GM23338 (cell line): ENCODE measurements around the gene CALR3. TPM values are rescaled to one million over a fixed set of nuclear protein-coding genes. Genes with fewer than 3 reads are reported as not detected.

ENCODE experiments used
- ATAC-seq: fragments of 200-7000 bp; cut with Tn5 transposase; 3 replicates; pipeline ENCODE4 v1.9.1; 2020
- DNase-seq: peaks from one replicate; pipeline ENCODE4 v3.0.0-alpha.2; 2015; ENCODE audit warnings: low spot score
- H2AFZ ChIP-seq: fragments of 200-600 bp; sonication (generic); 2 replicates; pipeline ENCODE4 v1.8.0; 2016; ENCODE audit warnings: antibody characterized with exemption, mild to moderate bottlenecking, moderate library complexity
- H3F3A ChIP-seq: fragments of 200-600 bp; sonication (generic); replicated peaks from 2 replicates; pipeline ENCODE4 v1.8.0; 2017; ENCODE audit warnings: antibody characterized with exemption, mixed run types, low read depth
- H3K27ac ChIP-seq: fragments of 200-600 bp; sonication (generic); 2 replicates; pipeline ENCODE4 v1.6.1; 2016; ENCODE audit warnings: low read depth
- H3K27me3 ChIP-seq: fragments of 200-600 bp; sonication (generic); 2 replicates; pipeline ENCODE4 v1.8.0; 2016; ENCODE audit warnings: mild to moderate bottlenecking, mixed run types, moderate library complexity; ENCODE audit not compliant: insufficient read depth
- H3K36me3 ChIP-seq: fragments of 200-600 bp; sonication (generic); 2 replicates; pipeline ENCODE4 v1.8.0; 2016; ENCODE audit warnings: mild to moderate bottlenecking; ENCODE audit not compliant: insufficient read depth
- H3K4me1 ChIP-seq: fragments of 200-600 bp; sonication (generic); 2 replicates; pipeline ENCODE4 v1.8.0; 2016; ENCODE audit warnings: mild to moderate bottlenecking, moderate library complexity; ENCODE audit not compliant: insufficient read depth
- H3K4me2 ChIP-seq: fragments of 200-600 bp; sonication (generic); 2 replicates; pipeline ENCODE4 v1.7.1; 2017; ENCODE audit warnings: mixed run types
- H3K4me3 ChIP-seq: fragments of 200-600 bp; sonication (generic); 2 replicates; pipeline ENCODE4 v1.6.1; 2016; ENCODE audit warnings: mixed run types
- H3K79me2 ChIP-seq: fragments of 200-600 bp; sonication (generic); replicated peaks from 2 replicates; pipeline ENCODE4 v1.8.0; 2017; ENCODE audit warnings: mild to moderate bottlenecking; ENCODE audit not compliant: insufficient read depth
- H3K9me2 ChIP-seq: fragments of 200-600 bp; sonication (generic); 2 replicates; pipeline ENCODE4 v1.8.0; 2017; ENCODE audit not compliant: insufficient read depth
- H4K20me1 ChIP-seq: fragments of 200-600 bp; sonication (generic); replicated peaks from 2 replicates; pipeline ENCODE4 v1.8.0; 2017; ENCODE audit warnings: mild to moderate bottlenecking; ENCODE audit not compliant: insufficient read depth
- H3K27ac Mint-ChIP-seq: 2 replicates; pipeline ENCODE4 v1.8.0; 2020; ENCODE audit warnings: inconsistent platforms, mild to moderate bottlenecking, moderate library complexity, mixed read lengths
- H3K27me3 Mint-ChIP-seq: 3 replicates; pipeline ENCODE4 v1.8.0; 2022; ENCODE audit warnings: low read depth, mild to moderate bottlenecking, moderate library complexity, mixed read lengths, inconsistent platforms; ENCODE audit not compliant: insufficient read depth, poor library complexity
- H3K36me3 Mint-ChIP-seq: 3 replicates; pipeline ENCODE4 v1.8.0; 2021; ENCODE audit warnings: low read depth, mild to moderate bottlenecking, inconsistent platforms, moderate library complexity, mixed read lengths
- H3K4me1 Mint-ChIP-seq: 3 replicates; pipeline ENCODE4 v1.8.0; 2020; ENCODE audit warnings: mild to moderate bottlenecking, inconsistent platforms, mixed read lengths
- H3K4me3 Mint-ChIP-seq: 3 replicates; pipeline ENCODE4 v1.8.0; 2021; ENCODE audit warnings: moderate library complexity, mild to moderate bottlenecking, inconsistent platforms, mixed read lengths
- H3K9me3 Mint-ChIP-seq: 3 replicates; pipeline ENCODE4 v1.8.0; 2020; ENCODE audit warnings: moderate library complexity, mild to moderate bottlenecking, inconsistent platforms, mixed read lengths
- CREB1 ChIP-seq: fragments of 250-450 bp; sonication (Bioruptor Pico); IDR thresholded peaks from 2 replicates; pipeline ENCODE4 v1.5.0; 2020; ENCODE audit warnings: low read depth, mild to moderate bottlenecking, moderate library complexity
- EZH2 ChIP-seq: fragments of 200-600 bp; sonication (generic); IDR thresholded peaks from one replicate; pipeline ENCODE4 v1.8.0; 2017; ENCODE audit warnings: antibody characterized with exemption, mild to moderate bottlenecking, low read depth; ENCODE audit not compliant: unreplicated experiment
- EZH2phosphoT487 ChIP-seq: fragments of 200-600 bp; sonication (generic); IDR thresholded peaks from one replicate; pipeline ENCODE4 v1.8.1; 2018; ENCODE audit warnings: antibody characterized with exemption; ENCODE audit not compliant: unreplicated experiment
- JUNB ChIP-seq: IDR thresholded peaks from one replicate; pipeline ENCODE4 v1.6.1; 2016; ENCODE audit warnings: antibody characterized with exemption; ENCODE audit not compliant: unreplicated experiment
- NANOG ChIP-seq: IDR thresholded peaks from 2 replicates; pipeline ENCODE4 v1.6.1; 2016; ENCODE audit warnings: antibody characterized with exemption, borderline replicate concordance
- POLR2AphosphoS5 ChIP-seq: IDR thresholded peaks from 2 replicates; pipeline ENCODE4 v1.6.1; 2016; ENCODE audit warnings: antibody characterized with exemption, low read depth
- STAT1 ChIP-seq: IDR thresholded peaks from one replicate; pipeline ENCODE4 v1.6.1; 2016; ENCODE audit warnings: antibody characterized with exemption; ENCODE audit not compliant: unreplicated experiment
- ZNF114 ChIP-seq: fragments of 250-450 bp; sonication (Bioruptor Pico); IDR thresholded peaks from 2 replicates; pipeline ENCODE4 v1.5.0; 2020; ENCODE audit warnings: mild to moderate bottlenecking, moderate library complexity
- ZNF331 ChIP-seq: fragments of 250-450 bp; sonication (Bioruptor Pico); IDR thresholded peaks from 2 replicates; pipeline ENCODE4 v1.5.0; 2020; ENCODE audit warnings: low read depth, mild to moderate bottlenecking, moderate library complexity
- polyA plus RNA-seq: library from polyadenylated mRNA; unstranded; fragments of >200 nt; fragmentation: Nextera tagmentation; extraction: Ambion mirVana; gene quantifications from 2 replicates; pipeline ENCODE4 v1.2.1, GENCODE V29; 2016
- total RNA-seq: library from RNA; depleted of rRNA; stranded (reverse); fragments of >200 nt; shearing (Covaris generic); gene quantifications from 2 replicates; pipeline ENCODE4 v1.2.3, GENCODE V29; 2014
- TF ChIP-seq, protein P1 (sequence below): fragments of 250-450 bp; sonication (Bioruptor Pico); IDR thresholded peaks from 2 replicates; pipeline ENCODE4 v1.5.0; 2020; ENCODE audit warnings: mild to moderate bottlenecking, moderate library complexity
- TF ChIP-seq, protein P2 (sequence below), 2 experiments: fragments of 200-600 bp in 1 of 2; sonication (generic) in 1 of 2; conservative IDR thresholded peaks; 2 replicates each; pipeline versions ENCODE4 v1.5.1 to v1.6.1; 2016 to 2017; ENCODE audit warnings: antibody characterized with exemption in 2 of 2, low read depth in 2 of 2, mild to moderate bottlenecking in 2 of 2, moderate library complexity in 1 of 2
- TF ChIP-seq, protein P3 (sequence below): IDR thresholded peaks from one replicate; pipeline ENCODE4 v1.6.1; 2018; ENCODE audit warnings: antibody characterized with exemption; ENCODE audit not compliant: unreplicated experiment
- TF ChIP-seq, protein P4 (sequence below): IDR thresholded peaks from 2 replicates; pipeline ENCODE4 v1.6.1; 2016; ENCODE audit warnings: antibody characterized with exemption

CALR3 gene
- total and polyA plus RNA-seq, 2 experiments from 2014 or later: 0.42 to 0.66 TPM

DNA sequence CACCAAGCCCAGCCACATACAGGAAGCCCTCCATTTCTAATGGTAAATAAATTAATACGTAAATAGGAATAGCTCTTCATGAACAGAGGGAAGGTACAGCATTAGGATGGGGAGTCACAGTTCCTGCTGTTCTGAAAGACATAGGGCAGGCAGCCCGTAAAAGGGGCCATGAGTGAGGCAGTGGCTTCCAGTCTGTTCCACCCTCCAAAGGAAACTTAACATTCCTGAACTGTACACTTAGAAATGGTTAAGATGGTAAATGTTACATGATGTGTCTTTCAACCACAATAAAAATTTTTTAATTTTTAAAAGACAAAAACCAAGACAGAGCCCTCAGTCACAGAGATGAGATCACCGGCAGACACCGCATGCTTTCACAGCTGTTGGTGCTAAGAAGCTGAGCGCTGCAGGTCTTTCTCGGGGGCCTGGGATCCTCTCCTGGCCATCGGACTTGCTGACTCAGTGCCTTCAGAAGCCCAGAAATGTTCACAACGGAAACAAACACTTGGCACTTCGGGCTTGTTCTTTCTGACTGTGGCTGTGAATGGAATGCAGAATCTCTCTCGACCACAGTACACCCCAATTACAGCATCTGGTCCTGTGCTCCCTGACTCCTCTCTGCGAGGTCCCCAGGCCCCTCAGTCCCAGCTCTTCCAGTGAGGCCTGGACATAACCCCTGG lies 60.6 kb downstream of the CALR3 start:
- no peak overlapping the region for H3K4me3 Mint-ChIP-seq
- no peaks in the 10 kb centered on the region for H3K4me1 Mint-ChIP-seq
- H3K4me1 ChIP-seq: no peaks in the 10 kb centered on the region
- no peaks in the 10 kb centered on the region for H3K27me3 ChIP-seq
- ATAC-seq: no peak
- H3F3A ChIP-seq: no peaks in the 10 kb centered on the region
- no peak overlapping the region for H3K4me3 ChIP-seq
- no peak overlapping the region for H3K4me2 ChIP-seq
- no peak overlapping the region for H3K27ac Mint-ChIP-seq
- DNase-seq: no peak
- H3K27ac ChIP-seq: no peak overlapping the region
- H3K79me2 ChIP-seq: peaks cover 3% of the 10 kb centered on the region; the same call in 1 of the 2 replicates
- H2AFZ ChIP-seq: no peak overlapping the region
- peaks cover 11% of the 10 kb centered on the region; the same call in 1 of the 2 replicates for H4K20me1 ChIP-seq
- TF ChIP-seq ZNF331 (no peak), EZH2 (no peak), ZNF114 (CRISPR knock-in tag) (no peak), POLR2AphosphoS5 (no peak), STAT1 (no peak), EZH2phosphoT487 (no peak), NANOG (no peak), JUNB (no peak), CREB1 (no peak)
- TF ChIP-seq, protein P1, sequence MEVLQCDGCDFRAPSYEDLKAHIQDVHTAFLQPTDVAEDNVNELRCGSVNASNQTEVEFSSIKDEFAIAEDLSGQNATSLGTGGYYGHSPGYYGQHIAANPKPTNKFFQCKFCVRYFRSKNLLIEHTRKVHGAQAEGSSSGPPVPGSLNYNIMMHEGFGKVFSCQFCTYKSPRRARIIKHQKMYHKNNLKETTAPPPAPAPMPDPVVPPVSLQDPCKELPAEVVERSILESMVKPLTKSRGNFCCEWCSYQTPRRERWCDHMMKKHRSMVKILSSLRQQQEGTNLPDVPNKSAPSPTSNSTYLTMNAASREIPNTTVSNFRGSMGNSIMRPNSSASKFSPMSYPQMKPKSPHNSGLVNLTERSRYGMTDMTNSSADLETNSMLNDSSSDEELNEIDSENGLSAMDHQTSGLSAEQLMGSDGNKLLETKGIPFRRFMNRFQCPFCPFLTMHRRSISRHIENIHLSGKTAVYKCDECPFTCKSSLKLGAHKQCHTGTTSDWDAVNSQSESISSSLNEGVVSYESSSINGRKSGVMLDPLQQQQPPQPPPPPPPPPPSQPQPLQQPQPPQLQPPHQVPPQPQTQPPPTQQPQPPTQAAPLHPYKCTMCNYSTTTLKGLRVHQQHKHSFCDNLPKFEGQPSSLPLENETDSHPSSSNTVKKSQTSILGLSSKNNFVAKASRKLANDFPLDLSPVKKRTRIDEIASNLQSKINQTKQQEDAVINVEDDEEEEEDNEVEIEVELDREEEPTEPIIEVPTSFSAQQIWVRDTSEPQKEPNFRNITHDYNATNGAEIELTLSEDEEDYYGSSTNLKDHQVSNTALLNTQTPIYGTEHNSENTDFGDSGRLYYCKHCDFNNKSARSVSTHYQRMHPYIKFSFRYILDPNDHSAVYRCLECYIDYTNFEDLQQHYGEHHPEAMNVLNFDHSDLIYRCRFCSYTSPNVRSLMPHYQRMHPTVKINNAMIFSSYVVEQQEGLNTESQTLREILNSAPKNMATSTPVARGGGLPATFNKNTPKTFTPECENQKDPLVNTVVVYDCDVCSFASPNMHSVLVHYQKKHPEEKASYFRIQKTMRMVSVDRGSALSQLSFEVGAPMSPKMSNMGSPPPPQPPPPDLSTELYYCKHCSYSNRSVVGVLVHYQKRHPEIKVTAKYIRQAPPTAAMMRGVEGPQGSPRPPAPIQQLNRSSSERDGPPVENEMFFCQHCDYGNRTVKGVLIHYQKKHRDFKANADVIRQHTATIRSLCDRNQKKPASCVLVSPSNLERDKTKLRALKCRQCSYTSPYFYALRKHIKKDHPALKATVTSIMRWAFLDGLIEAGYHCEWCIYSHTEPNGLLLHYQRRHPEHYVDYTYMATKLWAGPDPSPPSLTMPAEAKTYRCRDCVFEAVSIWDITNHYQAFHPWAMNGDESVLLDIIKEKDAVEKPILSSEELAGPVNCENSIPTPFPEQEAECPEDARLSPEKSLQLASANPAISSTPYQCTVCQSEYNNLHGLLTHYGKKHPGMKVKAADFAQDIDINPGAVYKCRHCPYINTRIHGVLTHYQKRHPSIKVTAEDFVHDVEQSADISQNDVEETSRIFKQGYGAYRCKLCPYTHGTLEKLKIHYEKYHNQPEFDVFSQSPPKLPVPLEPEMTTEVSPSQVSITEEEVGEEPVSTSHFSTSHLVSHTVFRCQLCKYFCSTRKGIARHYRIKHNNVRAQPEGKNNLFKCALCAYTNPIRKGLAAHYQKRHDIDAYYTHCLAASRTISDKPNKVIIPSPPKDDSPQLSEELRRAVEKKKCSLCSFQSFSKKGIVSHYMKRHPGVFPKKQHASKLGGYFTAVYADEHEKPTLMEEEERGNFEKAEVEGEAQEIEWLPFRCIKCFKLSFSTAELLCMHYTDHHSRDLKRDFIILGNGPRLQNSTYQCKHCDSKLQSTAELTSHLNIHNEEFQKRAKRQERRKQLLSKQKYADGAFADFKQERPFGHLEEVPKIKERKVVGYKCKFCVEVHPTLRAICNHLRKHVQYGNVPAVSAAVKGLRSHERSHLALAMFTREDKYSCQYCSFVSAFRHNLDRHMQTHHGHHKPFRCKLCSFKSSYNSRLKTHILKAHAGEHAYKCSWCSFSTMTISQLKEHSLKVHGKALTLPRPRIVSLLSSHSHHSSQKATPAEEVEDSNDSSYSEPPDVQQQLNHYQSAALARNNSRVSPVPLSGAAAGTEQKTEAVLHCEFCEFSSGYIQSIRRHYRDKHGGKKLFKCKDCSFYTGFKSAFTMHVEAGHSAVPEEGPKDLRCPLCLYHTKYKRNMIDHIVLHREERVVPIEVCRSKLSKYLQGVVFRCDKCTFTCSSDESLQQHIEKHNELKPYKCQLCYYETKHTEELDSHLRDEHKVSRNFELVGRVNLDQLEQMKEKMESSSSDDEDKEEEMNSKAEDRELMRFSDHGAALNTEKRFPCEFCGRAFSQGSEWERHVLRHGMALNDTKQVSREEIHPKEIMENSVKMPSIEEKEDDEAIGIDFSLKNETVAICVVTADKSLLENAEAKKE (CRISPR knock-in tag): no peak
- TF ChIP-seq, protein P2, sequence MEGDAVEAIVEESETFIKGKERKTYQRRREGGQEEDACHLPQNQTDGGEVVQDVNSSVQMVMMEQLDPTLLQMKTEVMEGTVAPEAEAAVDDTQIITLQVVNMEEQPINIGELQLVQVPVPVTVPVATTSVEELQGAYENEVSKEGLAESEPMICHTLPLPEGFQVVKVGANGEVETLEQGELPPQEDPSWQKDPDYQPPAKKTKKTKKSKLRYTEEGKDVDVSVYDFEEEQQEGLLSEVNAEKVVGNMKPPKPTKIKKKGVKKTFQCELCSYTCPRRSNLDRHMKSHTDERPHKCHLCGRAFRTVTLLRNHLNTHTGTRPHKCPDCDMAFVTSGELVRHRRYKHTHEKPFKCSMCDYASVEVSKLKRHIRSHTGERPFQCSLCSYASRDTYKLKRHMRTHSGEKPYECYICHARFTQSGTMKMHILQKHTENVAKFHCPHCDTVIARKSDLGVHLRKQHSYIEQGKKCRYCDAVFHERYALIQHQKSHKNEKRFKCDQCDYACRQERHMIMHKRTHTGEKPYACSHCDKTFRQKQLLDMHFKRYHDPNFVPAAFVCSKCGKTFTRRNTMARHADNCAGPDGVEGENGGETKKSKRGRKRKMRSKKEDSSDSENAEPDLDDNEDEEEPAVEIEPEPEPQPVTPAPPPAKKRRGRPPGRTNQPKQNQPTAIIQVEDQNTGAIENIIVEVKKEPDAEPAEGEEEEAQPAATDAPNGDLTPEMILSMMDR (conservative IDR thresholded peaks at IDR 0.05; ENCODE audit: low read depth in 2 of 2): no peak
- TF ChIP-seq, protein P3, sequence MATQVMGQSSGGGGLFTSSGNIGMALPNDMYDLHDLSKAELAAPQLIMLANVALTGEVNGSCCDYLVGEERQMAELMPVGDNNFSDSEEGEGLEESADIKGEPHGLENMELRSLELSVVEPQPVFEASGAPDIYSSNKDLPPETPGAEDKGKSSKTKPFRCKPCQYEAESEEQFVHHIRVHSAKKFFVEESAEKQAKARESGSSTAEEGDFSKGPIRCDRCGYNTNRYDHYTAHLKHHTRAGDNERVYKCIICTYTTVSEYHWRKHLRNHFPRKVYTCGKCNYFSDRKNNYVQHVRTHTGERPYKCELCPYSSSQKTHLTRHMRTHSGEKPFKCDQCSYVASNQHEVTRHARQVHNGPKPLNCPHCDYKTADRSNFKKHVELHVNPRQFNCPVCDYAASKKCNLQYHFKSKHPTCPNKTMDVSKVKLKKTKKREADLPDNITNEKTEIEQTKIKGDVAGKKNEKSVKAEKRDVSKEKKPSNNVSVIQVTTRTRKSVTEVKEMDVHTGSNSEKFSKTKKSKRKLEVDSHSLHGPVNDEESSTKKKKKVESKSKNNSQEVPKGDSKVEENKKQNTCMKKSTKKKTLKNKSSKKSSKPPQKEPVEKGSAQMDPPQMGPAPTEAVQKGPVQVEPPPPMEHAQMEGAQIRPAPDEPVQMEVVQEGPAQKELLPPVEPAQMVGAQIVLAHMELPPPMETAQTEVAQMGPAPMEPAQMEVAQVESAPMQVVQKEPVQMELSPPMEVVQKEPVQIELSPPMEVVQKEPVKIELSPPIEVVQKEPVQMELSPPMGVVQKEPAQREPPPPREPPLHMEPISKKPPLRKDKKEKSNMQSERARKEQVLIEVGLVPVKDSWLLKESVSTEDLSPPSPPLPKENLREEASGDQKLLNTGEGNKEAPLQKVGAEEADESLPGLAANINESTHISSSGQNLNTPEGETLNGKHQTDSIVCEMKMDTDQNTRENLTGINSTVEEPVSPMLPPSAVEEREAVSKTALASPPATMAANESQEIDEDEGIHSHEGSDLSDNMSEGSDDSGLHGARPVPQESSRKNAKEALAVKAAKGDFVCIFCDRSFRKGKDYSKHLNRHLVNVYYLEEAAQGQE: no peak
- TF ChIP-seq, protein P4, sequence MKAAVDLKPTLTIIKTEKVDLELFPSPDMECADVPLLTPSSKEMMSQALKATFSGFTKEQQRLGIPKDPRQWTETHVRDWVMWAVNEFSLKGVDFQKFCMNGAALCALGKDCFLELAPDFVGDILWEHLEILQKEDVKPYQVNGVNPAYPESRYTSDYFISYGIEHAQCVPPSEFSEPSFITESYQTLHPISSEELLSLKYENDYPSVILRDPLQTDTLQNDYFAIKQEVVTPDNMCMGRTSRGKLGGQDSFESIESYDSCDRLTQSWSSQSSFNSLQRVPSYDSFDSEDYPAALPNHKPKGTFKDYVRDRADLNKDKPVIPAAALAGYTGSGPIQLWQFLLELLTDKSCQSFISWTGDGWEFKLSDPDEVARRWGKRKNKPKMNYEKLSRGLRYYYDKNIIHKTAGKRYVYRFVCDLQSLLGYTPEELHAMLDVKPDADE: no peak
- no peaks in the 10 kb centered on the region for H3K9me3 Mint-ChIP-seq
- no peaks in the 10 kb centered on the region for H3K9me2 ChIP-seq
- H3K27me3 Mint-ChIP-seq: peaks cover 3% of the 10 kb centered on the region
- peaks cover 21% of the 10 kb centered on the region; the same call in 1 of the 2 replicates for H3K36me3 ChIP-seq
- peaks cover 44% of the 10 kb centered on the region for H3K36me3 Mint-ChIP-seq
